ENCODE results near the gene KANK4.

Gene KANK4

GRCh38 chr1:62318756-62319544 is at the start of gene KANK4:
TSS of gene KANK4 (minus strand) at chr1:62319434. CDS start at chr1:62281564, 37,870 bp downstream.
- DNase-seq (ENCODE audit: insufficient read length, low spot score) (no peak), FAIRE-seq (no peak)
- no peak for TF ChIP-seq POLR2A (IDR thresholded peaks at IDR 0.05; ENCODE audit: low read depth, low read length)

GRCh38 chr1:62368989-62369388 is 49.8 kb upstream of the KANK4 start:
- FAIRE-seq (no peak), DNase-seq (ENCODE audit: insufficient read length, low spot score) (no peak)
- no peak for TF ChIP-seq POLR2A (IDR thresholded peaks at IDR 0.05; ENCODE audit: low read depth, low read length)

- FAIRE-seq (no peak), DNase-seq (ENCODE audit: insufficient read length, low spot score) (no peak)
- no peak for TF ChIP-seq POLR2A (IDR thresholded peaks at IDR 0.05; ENCODE audit: low read depth, low read length)
Measured at GRCh38 chr1:62367005-62367557, 47.8 kb upstream of the KANK4 start.

- no peak for DNase-seq (ENCODE audit: insufficient read length, low spot score)
- TF ChIP-seq POLR2A (IDR thresholded peaks at IDR 0.05; ENCODE audit: low read depth, low read length) = no peak
- FAIRE-seq = no peak
Measured at GRCh38 chr1:62364721-62365120, 45.5 kb upstream of the KANK4 start.

GRCh38 chr1:62362926-62363325 is 43.7 kb upstream of the KANK4 start:
- TF ChIP-seq POLR2A (IDR thresholded peaks at IDR 0.05; ENCODE audit: low read depth, low read length) = no peak
- no peak for DNase-seq (ENCODE audit: insufficient read length, low spot score)
- FAIRE-seq = no peak

GRCh38 chr1:62362061-62362917 is 43.1 kb upstream of the KANK4 start:
- DNase-seq (ENCODE audit: insufficient read length, low spot score) (no peak), FAIRE-seq (no peak)
- no peak for TF ChIP-seq POLR2A (IDR thresholded peaks at IDR 0.05; ENCODE audit: low read depth, low read length)

GRCh38 chr1:62361431-62361830 is 42.2 kb upstream of the KANK4 start:
- FAIRE-seq (no peak), DNase-seq (ENCODE audit: insufficient read length, low spot score) (no peak)
- no peak for TF ChIP-seq POLR2A (IDR thresholded peaks at IDR 0.05; ENCODE audit: low read depth, low read length)

GRCh38 chr1:62358665-62359373 is 39.6 kb upstream of the KANK4 start:
- no peak for TF ChIP-seq POLR2A (IDR thresholded peaks at IDR 0.05; ENCODE audit: low read depth, low read length)
- no peak for FAIRE-seq

GRCh38 chr1:62357916-62358315 is 38.7 kb upstream of the KANK4 start:
- DNase-seq (ENCODE audit: insufficient read length, low spot score) (no peak), FAIRE-seq (no peak)
- TF ChIP-seq POLR2A (IDR thresholded peaks at IDR 0.05; ENCODE audit: low read depth, low read length) = no peak

More at GRCh38 chr1:62358665-62359373, 39.6 kb upstream of the KANK4 start:
- no peak for DNase-seq (ENCODE audit: insufficient read length, low spot score)

GRCh38 chr1:62356257-62356835 is 37.1 kb upstream of the KANK4 start:
- FAIRE-seq (peak; percentile 33), DNase-seq (ENCODE audit: insufficient read length, low spot score) (peak; percentile 73)
- TF ChIP-seq POLR2A (IDR thresholded peaks at IDR 0.05; ENCODE audit: low read depth, low read length) = no peak

- DNase-seq (ENCODE audit: insufficient read length, low spot score) (no peak), FAIRE-seq (no peak)
- TF ChIP-seq POLR2A (IDR thresholded peaks at IDR 0.05; ENCODE audit: low read depth, low read length) = no peak
Measured at GRCh38 chr1:62355095-62355494, 35.9 kb upstream of the KANK4 start.

GRCh38 chr1:62353853-62354252 is 34.6 kb upstream of the KANK4 start:
- no peak for TF ChIP-seq POLR2A (IDR thresholded peaks at IDR 0.05; ENCODE audit: low read depth, low read length)
- FAIRE-seq (no peak), DNase-seq (ENCODE audit: insufficient read length, low spot score) (no peak)

GRCh38 chr1:62352387-62352786 is 33.2 kb upstream of the KANK4 start:
- DNase-seq (ENCODE audit: insufficient read length, low spot score) (no peak), FAIRE-seq (no peak)
- no peak for TF ChIP-seq POLR2A (IDR thresholded peaks at IDR 0.05; ENCODE audit: low read depth, low read length)

All from H54 (cell line).